ENCODE data around the gene NDRG3.

Gene NDRG3

GRCh38 chr20:36760647-36761046 lies 14.8 kb upstream of the NDRG3 start:
- TF ChIP-seq CTCF (IDR thresholded peaks at IDR 0.05; ENCODE audit: low read depth, low read length): no peak
- H3K4me3 ChIP-seq (ENCODE audit: low read depth, low read length): no peak overlapping the region

DNA sequence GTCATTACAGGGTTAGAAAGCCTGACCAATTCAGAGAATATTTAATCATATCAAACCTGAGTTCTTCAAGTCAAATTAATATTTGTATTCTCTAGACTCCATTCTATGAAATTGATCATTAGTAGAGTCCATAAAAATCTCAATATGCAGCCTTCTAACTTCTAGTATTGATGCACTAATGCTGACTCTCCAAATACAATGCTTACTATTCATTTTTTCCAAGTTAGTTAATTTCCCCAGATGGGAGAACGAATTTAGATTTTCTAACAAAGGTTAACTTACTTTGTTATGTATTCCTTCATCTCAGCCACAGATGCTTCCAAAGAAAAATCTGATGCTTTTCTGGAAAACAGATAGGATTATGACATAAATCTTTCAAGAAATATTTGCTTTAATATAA lies 12.4 kb upstream of the NDRG3 start:
- H3K4me3 ChIP-seq (ENCODE audit: low read depth, low read length): no peak overlapping the region
- TF ChIP-seq CTCF (IDR thresholded peaks at IDR 0.05; ENCODE audit: low read depth, low read length): no peak

DNA sequence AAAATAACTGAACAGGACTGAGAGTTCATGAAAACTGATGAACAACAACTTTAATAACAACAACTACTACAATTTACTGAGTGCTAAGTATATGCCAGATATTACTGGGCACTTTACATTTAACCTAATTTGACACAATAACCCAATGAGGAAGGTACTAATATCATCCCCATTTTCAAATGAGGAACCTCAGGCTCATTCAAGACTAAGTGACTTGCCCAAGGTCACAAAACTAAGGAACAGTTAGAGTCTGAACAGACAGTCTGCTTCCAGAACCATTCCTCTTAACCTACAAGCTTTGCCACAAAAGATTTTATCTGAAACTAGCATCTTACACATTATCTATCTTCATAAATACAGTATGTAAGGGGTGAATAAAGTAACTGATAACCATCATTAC lies 10.6 kb upstream of the NDRG3 start:
- TF ChIP-seq CTCF (IDR thresholded peaks at IDR 0.05; ENCODE audit: low read depth, low read length): no peak
- no peak overlapping the region for H3K4me3 ChIP-seq (ENCODE audit: low read depth, low read length)

DNA sequence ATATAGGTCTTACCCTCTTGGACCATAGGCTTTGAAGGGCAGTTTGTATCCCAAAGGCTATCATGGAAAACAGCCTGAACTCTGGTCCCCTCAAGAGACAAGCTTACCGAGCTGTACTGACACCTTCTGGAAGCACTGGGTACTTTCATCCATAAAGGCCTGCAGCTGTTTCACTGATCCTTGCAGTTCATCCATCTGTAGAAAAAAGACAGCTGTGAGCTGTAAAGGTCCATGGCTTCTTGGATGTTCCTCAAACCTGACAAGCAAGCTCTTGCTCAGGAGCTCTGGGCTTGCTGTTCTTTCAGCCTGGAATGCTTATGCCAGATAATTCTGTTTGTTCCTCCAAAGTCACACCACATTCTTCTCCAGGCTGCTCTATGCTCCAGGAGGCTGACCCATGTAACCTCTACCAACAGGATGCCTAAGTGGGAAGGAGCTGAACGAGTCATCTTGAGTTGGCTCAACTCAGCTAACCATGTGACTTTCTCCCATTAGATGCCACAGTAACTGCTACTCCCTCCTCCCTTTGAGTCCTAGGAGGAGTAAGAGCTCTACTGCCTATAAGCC lies 8.8 kb upstream of the NDRG3 start:
- no peak overlapping the region for H3K4me3 ChIP-seq (ENCODE audit: low read depth, low read length)
- TF ChIP-seq CTCF (IDR thresholded peaks at IDR 0.05; ENCODE audit: low read depth, low read length): peak; percentile 59

DNA sequence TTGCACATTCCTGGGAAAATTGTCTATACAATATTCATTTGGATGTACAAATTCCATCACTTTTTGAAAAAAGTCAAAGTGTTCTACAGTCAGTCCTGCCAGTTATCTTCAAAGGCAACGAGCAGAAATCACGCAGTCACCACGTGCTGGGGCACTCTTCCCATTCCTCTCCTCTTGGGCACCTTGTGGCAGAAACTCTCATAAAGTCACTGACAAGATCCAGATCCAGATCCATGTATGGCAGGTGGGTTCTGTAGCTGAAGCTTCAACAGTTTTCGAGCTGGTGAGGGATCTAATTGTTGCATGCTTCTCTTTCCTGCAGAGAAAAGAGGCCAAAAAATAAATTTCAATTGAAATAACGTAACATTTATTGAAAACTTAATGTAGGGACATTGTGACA lies 6.7 kb upstream of the NDRG3 start:
- TF ChIP-seq CTCF (IDR thresholded peaks at IDR 0.05; ENCODE audit: low read depth, low read length): no peak
- no peak overlapping the region for H3K4me3 ChIP-seq (ENCODE audit: low read depth, low read length)

DNA sequence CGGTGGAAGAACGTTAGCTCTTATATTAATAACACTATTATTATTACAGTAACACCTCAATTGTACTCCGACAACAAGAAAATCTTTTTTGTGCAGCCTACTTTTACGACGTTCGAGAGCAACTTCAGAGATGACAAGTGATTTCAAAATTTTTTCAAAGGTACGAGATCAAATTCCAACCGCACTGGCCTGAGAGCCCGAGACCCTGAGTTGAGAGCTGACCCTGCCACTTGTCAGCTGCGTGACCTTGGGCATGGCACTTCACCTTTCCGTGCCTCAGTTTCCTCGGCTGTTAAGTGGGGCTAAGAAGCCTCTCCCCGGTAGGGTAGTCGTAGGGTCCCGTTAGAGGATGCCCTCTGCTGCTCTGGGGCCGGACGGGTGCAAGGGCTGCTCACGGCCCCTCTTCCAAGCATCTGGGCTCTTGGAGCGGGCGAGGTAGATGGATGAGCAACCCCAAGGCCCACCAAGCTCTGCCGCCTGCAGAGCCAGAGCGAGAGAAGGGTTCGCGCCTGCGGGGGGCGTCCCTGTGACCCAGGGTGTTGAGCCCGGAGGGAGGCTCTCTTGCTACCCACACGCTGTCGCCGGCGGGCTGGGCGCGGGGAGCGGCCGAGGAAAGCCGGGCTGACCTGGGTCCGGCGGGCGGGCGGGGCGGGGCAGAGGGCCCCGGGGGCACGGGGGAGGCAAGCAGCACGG lies 510 bp downstream of the NDRG3 start:
- TF ChIP-seq CTCF (IDR thresholded peaks at IDR 0.05; ENCODE audit: low read depth, low read length): no peak
- peak overlapping the region; percentile 77 for H3K4me3 ChIP-seq (ENCODE audit: low read depth, low read length)

DNA sequence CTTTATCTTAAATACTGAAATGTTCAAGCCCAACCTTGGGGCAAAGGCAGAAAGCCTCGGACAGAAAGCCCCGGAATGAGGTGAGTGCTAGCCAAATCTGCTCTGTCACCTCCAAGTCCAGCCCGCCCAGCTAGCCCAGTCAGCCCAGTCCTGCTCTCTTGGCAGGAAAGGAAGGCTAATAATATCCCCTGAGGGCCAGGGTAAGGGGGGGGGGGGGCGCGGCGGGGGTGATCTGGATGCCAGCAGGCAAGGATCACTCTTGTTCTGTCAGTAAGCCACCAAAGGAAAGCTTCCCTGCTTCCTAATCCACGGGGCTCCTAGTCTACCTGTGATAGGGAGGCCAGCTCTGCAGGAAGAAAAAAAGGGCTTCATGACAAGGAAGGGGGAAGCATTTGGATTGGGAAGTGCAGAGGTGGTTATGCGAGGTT lies 1.1 kb downstream of the NDRG3 start:
- H3K4me3 ChIP-seq (ENCODE audit: low read depth, low read length): peak overlapping the region; percentile 77
- TF ChIP-seq CTCF (IDR thresholded peaks at IDR 0.05; ENCODE audit: low read depth, low read length): no peak
